Trophoblast cell (in vitro differentiated cells and primary cell): ENCODE data around the gene TMEM35B.

ENCODE experiments used
- DNase-seq, 2 donors: peaks; one replicate each; pipeline ENCODE4 v3.0.0-alpha.2; 2016
- H2AFZ ChIP-seq: 2 replicates; pipeline ENCODE4 v1.6.1; 2013; ENCODE audit warnings: low read length, moderate library complexity, mild to moderate bottlenecking; ENCODE audit not compliant: insufficient read depth, poor library complexity
- H2AK5ac ChIP-seq: 2 replicates; pipeline ENCODE4 v1.6.1; 2013; ENCODE audit warnings: mild to moderate bottlenecking, low read length
- H2BK120ac ChIP-seq: 2 replicates; pipeline ENCODE4 v1.6.1; 2013; ENCODE audit warnings: low read length, mild to moderate bottlenecking, moderate library complexity; ENCODE audit not compliant: insufficient read depth, poor library complexity
- H2BK12ac ChIP-seq: 2 replicates; pipeline ENCODE4 v1.6.1; 2013; ENCODE audit warnings: mild to moderate bottlenecking, low read length, moderate library complexity
- H2BK5ac ChIP-seq: 2 replicates; pipeline ENCODE4 v1.6.1; 2013; ENCODE audit warnings: low read length, low read depth, moderate library complexity, mild to moderate bottlenecking; ENCODE audit not compliant: poor library complexity
- H3K14ac ChIP-seq: 2 replicates; pipeline ENCODE4 v1.6.1; 2013; ENCODE audit warnings: mild to moderate bottlenecking, low read length
- H3K18ac ChIP-seq: 2 replicates; pipeline ENCODE4 v1.6.1; 2013; ENCODE audit warnings: mild to moderate bottlenecking, low read length
- H3K23ac ChIP-seq: 2 replicates; pipeline ENCODE4 v1.6.1; 2013; ENCODE audit warnings: low read length
- H3K27ac ChIP-seq: 2 replicates; pipeline ENCODE4 v1.5.1; 2013; ENCODE audit warnings: low read depth, mild to moderate bottlenecking, inconsistent platforms, low read length, moderate library complexity
- H3K27me3 ChIP-seq: 2 replicates; pipeline ENCODE4 v1.6.1; 2013; ENCODE audit warnings: inconsistent platforms, mild to moderate bottlenecking, low read length, moderate library complexity; ENCODE audit not compliant: insufficient read depth
- H3K36me3 ChIP-seq, 2 experiments: 1 replicate in 1 of 2; 2 replicates in 1 of 2; pipeline ENCODE4 v1.6.1; 2013; ENCODE audit warnings: low read length in 2 of 2, mild to moderate bottlenecking in 2 of 2, moderate library complexity in 1 of 2; ENCODE audit not compliant: insufficient read depth in 2 of 2, control insufficient read depth in 1 of 2
- H3K4ac ChIP-seq: 2 replicates; pipeline ENCODE4 v1.6.1; 2013; ENCODE audit warnings: low read depth, mild to moderate bottlenecking, low read length, moderate library complexity
- H3K4me1 ChIP-seq, 2 experiments: 1 replicate in 1 of 2; 2 replicates in 1 of 2; pipeline ENCODE4 v1.6.1; 2013; ENCODE audit warnings: low read length in 2 of 2, mild to moderate bottlenecking in 2 of 2, moderate library complexity in 1 of 2; ENCODE audit not compliant: insufficient read depth in 2 of 2, control insufficient read depth in 1 of 2
- H3K4me2 ChIP-seq: 2 replicates; pipeline ENCODE4 v1.6.1; 2013; ENCODE audit warnings: inconsistent platforms, mild to moderate bottlenecking, low read length, moderate library complexity
- H3K4me3 ChIP-seq: 2 replicates; pipeline ENCODE4 v1.5.1; 2013; ENCODE audit warnings: mild to moderate bottlenecking, low read depth, low read length, inconsistent platforms
- H3K79me1 ChIP-seq: one replicate; pipeline ENCODE4 v1.6.1; 2013; ENCODE audit warnings: low read length
- H3K79me2 ChIP-seq: 2 replicates; pipeline ENCODE4 v1.6.1; 2013; ENCODE audit warnings: low read length, mild to moderate bottlenecking; ENCODE audit not compliant: control insufficient read depth, insufficient read depth, poor library complexity
- H3K9ac ChIP-seq: 2 replicates; pipeline ENCODE4 v1.6.1; 2013; ENCODE audit warnings: mild to moderate bottlenecking, low read length
- H3K9me3 ChIP-seq: 2 replicates; pipeline ENCODE4 v1.6.1; 2013; ENCODE audit warnings: low read depth, mild to moderate bottlenecking, control low read depth, inconsistent platforms, low read length; ENCODE audit not compliant: insufficient read depth
- H4K12ac ChIP-seq: 2 replicates; pipeline ENCODE4 v1.6.1; 2013; ENCODE audit warnings: low read depth, mild to moderate bottlenecking, low read length, moderate library complexity
- H4K8ac ChIP-seq: 2 replicates; pipeline ENCODE4 v1.6.1; 2013; ENCODE audit warnings: low read depth, mild to moderate bottlenecking, low read length, moderate library complexity
- H4K91ac ChIP-seq: one replicate; pipeline ENCODE4 v1.6.1; 2013; ENCODE audit warnings: low read depth, mild to moderate bottlenecking, low read length, moderate library complexity
- WGBS: extraction: QIAGEN DNeasy Blood & Tissue Kit; methylation state at CpG from one replicate; pipeline ENCODE4 v1.1.7; 2013; ENCODE audit warnings: missing lambda C conversion rate; ENCODE audit not compliant: insufficient read length, insufficient coverage; ENCODE audit errors: extremely low coverage; 5-methylcytosine and 5-hydroxymethylcytosine counted together

The TMEM35B gene

GRCh38 chr1:35005711-35006110 is 20.6 kb upstream of the TMEM35B start:
- Histone ChIP-seq H3K4ac (no peak overlapping the region), H3K9me3 (no peaks in the 10 kb centered on the region), H3K4me1 (no peaks in the 10 kb centered on the region), H3K79me1 (no peaks in the 10 kb centered on the region), H3K27me3 (no peaks in the 10 kb centered on the region), H3K36me3 (peaks cover 8 to 16% of the 10 kb centered on the region in 2 experiments), H3K79me2 (no peaks in the 10 kb centered on the region), H3K4me2 (no peak overlapping the region), H3K23ac (no peak overlapping the region), H3K4me3 (no peak overlapping the region), H3K9ac (no peak overlapping the region), H2BK120ac (no peak overlapping the region), H3K14ac (no peak overlapping the region), H4K12ac (no peak overlapping the region), H2AK5ac (no peak overlapping the region), H3K27ac (no peak overlapping the region), H3K18ac (no peak overlapping the region), H2BK12ac (no peak overlapping the region), H4K8ac (no peak overlapping the region), H2AFZ (no peak overlapping the region), H4K91ac (no peak overlapping the region), H2BK5ac (no peak overlapping the region)
- WGBS: no CpG with 5 or more reads among the region's 3 CpGs
- DNase-seq: no peak

GRCh38 chr1:35001743-35002142 is 16.6 kb upstream of the TMEM35B start:
- H3K18ac ChIP-seq: no peak overlapping the region
- no peak overlapping the region for H2BK5ac ChIP-seq
- no peak overlapping the region for H4K8ac ChIP-seq
- H2BK12ac ChIP-seq: no peak overlapping the region
- peak in 1 of 2 donors; percentile 43 for DNase-seq
- no peak overlapping the region for H3K4me3 ChIP-seq
- H4K12ac ChIP-seq: no peak overlapping the region
- H4K91ac ChIP-seq: no peak overlapping the region
- H3K4me2 ChIP-seq: no peak overlapping the region
- H3K14ac ChIP-seq: no peak overlapping the region
- no peak overlapping the region for H3K9ac ChIP-seq
- H3K27ac ChIP-seq: no peak overlapping the region
- H3K36me3 ChIP-seq: peaks cover 4 to 10% of the 10 kb centered on the region in 2 experiments
- no peaks in the 10 kb centered on the region for H3K4me1 ChIP-seq
- H3K9me3 ChIP-seq: no peaks in the 10 kb centered on the region
- WGBS: no CpG with 5 or more reads among the region's 3 CpGs
- H2AFZ ChIP-seq: no peak overlapping the region
- H3K79me1 ChIP-seq: no peaks in the 10 kb centered on the region
- no peak overlapping the region for H3K4ac ChIP-seq
- no peaks in the 10 kb centered on the region for H3K79me2 ChIP-seq
- no peaks in the 10 kb centered on the region for H3K27me3 ChIP-seq
- no peak overlapping the region for H3K23ac ChIP-seq
- H2BK120ac ChIP-seq: no peak overlapping the region
- no peak overlapping the region for H2AK5ac ChIP-seq

GRCh38 chr1:34994878-34995277 is 9.7 kb upstream of the TMEM35B start:
- H4K12ac ChIP-seq: no peak overlapping the region
- WGBS: no CpG with 5 or more reads among the region's 5 CpGs
- H3K27ac ChIP-seq: no peak overlapping the region
- H3K4ac ChIP-seq: no peak overlapping the region
- H3K4me3 ChIP-seq: no peak overlapping the region
- H3K9ac ChIP-seq: no peak overlapping the region
- no peak for DNase-seq
- no peaks in the 10 kb centered on the region for H3K9me3 ChIP-seq
- no peak overlapping the region for H4K91ac ChIP-seq
- H2BK12ac ChIP-seq: no peak overlapping the region
- H2AFZ ChIP-seq: no peak overlapping the region
- no peak overlapping the region for H3K18ac ChIP-seq
- H3K36me3 ChIP-seq: peaks cover 2 to 4% of the 10 kb centered on the region in 2 experiments
- no peaks in the 10 kb centered on the region for H3K79me1 ChIP-seq
- H2BK5ac ChIP-seq: no peak overlapping the region
- H3K14ac ChIP-seq: no peak overlapping the region
- H4K8ac ChIP-seq: no peak overlapping the region
- H3K79me2 ChIP-seq: no peaks in the 10 kb centered on the region
- H3K23ac ChIP-seq: no peak overlapping the region
- no peaks in the 10 kb centered on the region for H3K4me1 ChIP-seq
- no peak overlapping the region for H2AK5ac ChIP-seq
- no peak overlapping the region for H3K4me2 ChIP-seq
- no peak overlapping the region for H2BK120ac ChIP-seq
- no peaks in the 10 kb centered on the region for H3K27me3 ChIP-seq

GRCh38 chr1:34988581-34988980 is 3.4 kb upstream of the TMEM35B start:
- peaks cover 2% of the 10 kb centered on the region in 2 experiments for H3K36me3 ChIP-seq
- H4K12ac ChIP-seq: no peak overlapping the region

More at GRCh38 chr1:34988581-34988980, 3.4 kb upstream of the TMEM35B start:
- Histone ChIP-seq H3K4me3 (no peak overlapping the region), H3K18ac (no peak overlapping the region), H2BK12ac (no peak overlapping the region), H2BK120ac (no peak overlapping the region), H3K14ac (no peak overlapping the region), H3K79me1 (peaks cover 7% of the 10 kb centered on the region), H3K9me3 (no peaks in the 10 kb centered on the region), H4K8ac (no peak overlapping the region), H3K4ac (no peak overlapping the region), H3K4me2 (no peak overlapping the region), H3K4me1 (peaks cover 5 to 11% of the 10 kb centered on the region in 2 experiments), H3K27ac (no peak overlapping the region), H3K27me3 (no peaks in the 10 kb centered on the region), H4K91ac (no peak overlapping the region), H2BK5ac (no peak overlapping the region), H3K9ac (no peak overlapping the region), H3K23ac (no peak overlapping the region), H2AK5ac (no peak overlapping the region), H2AFZ (no peak overlapping the region), H3K79me2 (peaks cover 6% of the 10 kb centered on the region)
- peak; percentile 29 to 87 for DNase-seq
